HK-2 (cell line): ENCODE measurements around the gene SLC22A6.
"Not testable (repeated sequence)": the region's sequence is repeated elsewhere in the genome, so short reads cannot be mapped to it uniquely, and the experiment has no call there.

Source experiments
- DNase-seq: peaks from one replicate; pipeline ENCODE4 v3.0.0-alpha.2; 2018; ENCODE audit not compliant: unreplicated experiment

Gene SLC22A6

GRCh38 chr11:62985041-62985750 is 429 bp upstream of the SLC22A6 start:
- DNase-seq: no peak

GRCh38 chr11:62983536-62984199 is 1.1 kb downstream of the SLC22A6 start:
- DNase-seq: no peak

- DNase-seq: no peak
Measured at GRCh38 chr11:62981743-62982142, 3.0 kb downstream of the SLC22A6 start.

DNA sequence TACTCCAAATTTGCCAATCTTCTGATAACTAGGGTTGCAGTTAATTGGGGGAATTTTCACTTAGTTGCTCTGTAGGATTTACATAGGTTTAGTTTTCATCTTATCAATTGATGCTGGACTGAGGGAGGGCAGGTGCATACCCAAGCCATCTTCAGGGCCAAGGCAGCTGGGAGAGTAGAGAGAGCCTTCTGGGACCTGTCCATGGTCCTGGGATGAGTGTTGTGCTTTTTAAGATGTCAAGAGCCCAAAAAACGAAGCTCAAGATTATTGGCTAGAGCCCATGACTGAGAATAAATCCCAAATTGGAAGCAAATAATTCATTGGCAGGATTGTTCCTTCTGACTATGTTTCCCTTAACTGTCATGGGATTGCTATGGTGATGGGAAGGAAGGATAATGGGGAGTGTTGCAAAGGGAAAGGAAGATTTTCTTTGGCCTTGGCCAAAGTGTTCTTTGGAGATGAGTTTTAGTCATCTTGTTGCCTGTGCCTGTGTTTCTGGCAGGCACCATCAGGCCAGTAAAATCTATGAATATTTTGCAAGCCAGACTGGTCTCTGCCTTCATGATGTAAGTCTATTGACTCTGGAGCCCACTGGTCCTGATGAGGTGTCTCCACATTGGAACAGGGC is 4.5 kb downstream of the SLC22A6 start:
- DNase-seq: no peak

DNA sequence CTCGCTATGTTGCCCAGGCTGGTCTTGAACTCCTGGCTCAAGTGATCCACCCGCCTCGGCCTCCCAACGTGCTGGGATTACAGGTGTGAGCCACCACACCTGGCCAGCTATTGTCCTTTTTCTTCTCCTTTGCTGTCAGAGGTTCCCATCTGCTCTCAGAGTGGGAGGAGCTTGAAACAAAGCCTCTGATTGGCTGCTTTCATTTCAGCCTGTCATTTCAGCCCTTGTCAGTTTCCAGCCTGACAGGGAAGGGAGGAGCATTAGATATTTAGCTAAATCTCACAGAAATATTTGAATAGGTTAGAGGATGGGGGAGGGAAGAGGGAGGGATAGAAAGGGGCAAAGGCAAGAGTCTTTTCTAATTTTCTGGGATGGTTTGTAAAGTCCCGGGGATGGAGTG is 8.7 kb downstream of the SLC22A6 start:
- DNase-seq: no peak

DNA sequence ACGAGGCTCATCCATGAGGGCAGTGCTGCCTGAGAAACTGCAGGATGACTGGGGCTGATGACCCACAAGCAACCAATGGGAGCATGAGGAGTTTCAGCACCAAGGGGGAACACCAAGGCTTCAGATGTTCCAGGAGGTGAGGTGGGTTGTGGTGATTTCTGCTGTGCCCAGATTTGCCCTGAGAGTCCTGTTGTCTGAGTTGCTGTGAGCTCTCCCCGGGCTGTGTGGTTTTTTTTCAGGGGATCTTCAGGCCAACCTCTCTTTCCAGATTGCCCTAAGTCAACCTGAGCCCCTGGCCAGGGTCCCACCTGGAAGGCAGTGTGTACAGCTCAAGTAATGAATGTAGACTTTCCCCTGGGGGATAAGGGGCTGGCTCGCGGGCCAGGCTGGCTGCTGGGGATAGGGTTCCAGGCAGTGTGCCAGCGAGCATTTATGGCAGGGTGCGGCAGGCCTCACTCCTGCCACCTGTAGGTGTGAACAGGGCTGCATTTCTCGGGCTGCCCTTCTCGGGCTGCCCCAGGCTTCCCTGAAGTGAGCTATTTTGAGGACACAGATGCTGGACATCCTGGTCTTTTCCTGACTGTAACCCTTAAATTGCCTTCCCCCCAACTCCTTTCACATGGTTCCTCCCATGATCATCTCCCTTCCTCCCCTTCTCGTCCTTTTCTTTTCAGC is 9.8 kb downstream of the SLC22A6 start:
- no peak for DNase-seq

DNA sequence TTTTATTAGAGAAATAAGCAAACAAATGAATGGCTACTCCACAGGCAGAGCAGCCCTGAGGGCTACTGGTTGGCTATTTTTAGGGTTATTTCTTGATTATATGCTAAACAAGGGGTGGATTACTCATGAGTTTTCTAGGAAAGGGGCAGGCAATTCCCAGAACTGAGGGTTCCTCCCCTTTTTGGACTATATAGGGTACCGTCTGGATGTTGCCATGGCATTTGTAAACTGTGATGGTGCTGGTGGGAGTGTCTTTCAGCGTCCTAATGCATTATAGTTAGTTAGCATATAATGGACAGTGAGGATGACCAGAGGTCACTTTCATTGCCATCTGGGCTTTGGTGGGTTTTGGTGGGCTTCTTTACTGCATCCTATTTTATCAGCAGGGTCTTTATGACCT is 19.2 kb downstream of the SLC22A6 start:
- no peak for DNase-seq

DNA sequence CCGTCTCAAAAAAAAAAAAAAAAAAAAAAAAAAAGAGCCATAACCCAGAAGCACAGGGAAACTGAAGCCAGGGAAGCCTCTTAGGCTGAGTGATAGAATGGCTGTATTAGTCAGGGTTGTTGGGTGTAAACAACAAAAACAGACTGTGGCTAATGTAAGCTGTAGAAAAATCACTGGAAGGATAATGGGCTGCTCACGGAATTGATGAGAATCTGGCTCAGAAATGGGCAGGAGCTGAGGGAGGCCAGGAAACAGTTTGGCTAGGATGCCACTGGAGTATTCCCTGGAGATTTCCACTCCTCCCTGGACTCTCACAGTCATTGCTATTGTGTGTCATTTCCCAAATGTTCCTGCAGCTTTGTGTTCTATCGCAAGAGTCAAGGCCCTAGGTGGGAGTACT is 22.4 kb downstream of the SLC22A6 start:
- no peak for DNase-seq

GRCh38 chr11:62961017-62961570 is 23.7 kb downstream of the SLC22A6 start:
- DNase-seq: no peak

DNA sequence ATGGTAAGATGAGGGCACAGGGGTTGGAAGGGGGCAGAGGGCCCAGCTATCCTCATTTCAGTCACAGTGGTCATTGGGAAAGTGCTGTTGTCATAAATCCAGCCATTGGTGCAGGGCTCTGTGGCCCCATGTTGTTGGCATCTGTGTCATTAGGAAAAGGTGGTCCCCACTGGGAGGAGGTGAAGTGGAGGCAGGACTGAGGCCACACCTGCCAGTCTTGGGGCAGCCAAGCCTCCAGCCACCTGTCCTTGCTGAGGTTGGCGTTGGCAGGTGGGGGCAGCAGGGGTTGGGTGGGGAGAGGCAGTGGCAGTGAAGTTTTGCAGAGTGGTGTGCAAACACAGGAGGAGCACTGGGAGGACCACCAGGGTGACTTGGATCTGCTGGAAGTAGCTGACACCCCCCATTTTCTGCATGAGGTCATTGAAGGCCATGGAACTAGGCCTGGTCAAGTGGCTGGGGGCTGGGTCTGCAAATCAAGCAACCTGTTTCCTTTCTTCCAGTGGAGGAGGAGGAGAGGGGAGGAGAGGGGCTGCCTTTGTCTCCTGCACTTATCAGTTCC is 25.3 kb downstream of the SLC22A6 start:
- no peak for DNase-seq

DNA sequence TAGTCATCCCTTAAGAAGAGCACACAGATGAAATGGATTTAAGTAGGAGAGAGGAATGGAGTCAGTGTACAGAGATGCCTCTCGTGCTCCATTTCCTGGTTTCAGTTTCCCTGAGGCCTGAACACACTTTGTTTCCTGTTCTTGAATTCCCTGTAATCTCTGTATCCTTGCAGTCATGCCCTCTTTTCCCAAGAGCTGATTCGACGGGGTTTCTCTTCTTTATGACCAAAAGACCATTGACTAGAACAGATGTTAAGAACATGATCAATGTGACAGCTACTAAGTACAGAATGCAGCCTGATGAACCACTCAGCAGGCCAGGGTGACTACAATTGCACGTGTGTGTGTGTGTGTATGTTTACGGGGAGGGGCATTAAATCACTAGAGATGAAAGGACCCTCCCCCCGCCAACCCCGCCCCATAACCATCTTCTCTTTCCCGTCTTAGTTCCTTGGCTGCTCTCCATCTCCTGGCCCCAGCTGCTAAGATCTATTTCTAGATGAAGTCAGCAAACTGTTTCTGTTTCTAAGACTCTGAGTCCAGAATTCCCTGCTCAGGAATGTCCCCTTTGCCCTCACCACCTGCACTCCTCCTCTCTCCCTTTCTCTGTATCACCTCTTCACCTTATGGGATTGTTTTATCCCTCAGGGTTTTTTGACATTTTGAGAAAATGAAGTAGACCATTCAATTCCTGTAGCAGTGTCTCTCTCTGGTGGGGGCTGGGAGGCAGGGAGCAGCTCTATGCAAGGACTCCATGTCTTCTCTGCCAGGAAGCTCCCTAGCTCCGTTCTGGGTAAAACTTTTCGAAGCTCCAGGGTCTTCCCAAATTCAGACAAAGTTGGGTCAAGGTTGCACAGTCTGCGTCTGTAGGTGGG is 26.0 kb downstream of the SLC22A6 start:
- DNase-seq: no peak

- DNase-seq: no peak
Measured at GRCh38 chr11:62957147-62957546, 27.6 kb downstream of the SLC22A6 start.

DNA sequence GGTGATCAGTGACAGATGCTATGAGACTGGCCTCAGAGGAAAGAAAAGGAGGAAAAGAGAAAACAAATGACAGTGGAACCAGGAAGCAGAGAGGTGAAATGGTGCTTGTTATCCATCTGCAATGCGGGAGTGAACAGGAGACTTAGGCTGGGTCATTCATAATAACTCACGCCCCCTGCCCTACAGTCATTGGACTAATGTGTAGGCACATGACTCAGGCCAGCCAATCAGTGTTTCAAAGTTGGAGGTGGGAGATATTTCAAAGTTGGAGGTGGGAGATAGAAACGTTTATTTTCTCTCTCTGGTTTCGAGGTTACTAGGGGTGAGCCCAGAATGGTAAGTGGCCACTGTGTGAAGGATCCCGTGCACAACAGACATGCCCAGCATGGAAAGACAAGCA is 30.3 kb downstream of the SLC22A6 start:
- DNase-seq: no peak

- DNase-seq: no peak
Measured at GRCh38 chr11:62953811-62954210, 31.0 kb downstream of the SLC22A6 start.

GRCh38 chr11:62948765-62949320 is 35.9 kb downstream of the SLC22A6 start:
- no peak for DNase-seq

- not testable (repeated sequence) for DNase-seq
Measured at GRCh38 chr11:62945538-62945937, 39.2 kb downstream of the SLC22A6 start.

- DNase-seq: not testable (repeated sequence)
Measured at GRCh38 chr11:62937528-62937927, 47.2 kb downstream of the SLC22A6 start.

DNA sequence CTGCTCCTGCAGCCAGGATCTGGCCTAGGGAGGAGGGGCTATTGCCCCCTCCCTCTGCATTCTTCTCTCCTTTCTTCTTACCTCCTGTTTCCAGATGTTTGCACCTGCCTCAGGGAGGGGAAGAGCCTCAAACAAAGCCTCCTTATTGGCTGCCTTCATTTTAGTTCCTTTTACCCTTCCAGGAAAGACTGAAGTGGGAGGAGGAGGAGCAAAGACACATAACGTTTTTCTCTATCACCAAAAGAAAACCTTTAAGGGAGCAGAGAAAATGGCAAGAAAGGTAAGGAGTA is 50.3 kb downstream of the SLC22A6 start:
- no peak for DNase-seq

DNA sequence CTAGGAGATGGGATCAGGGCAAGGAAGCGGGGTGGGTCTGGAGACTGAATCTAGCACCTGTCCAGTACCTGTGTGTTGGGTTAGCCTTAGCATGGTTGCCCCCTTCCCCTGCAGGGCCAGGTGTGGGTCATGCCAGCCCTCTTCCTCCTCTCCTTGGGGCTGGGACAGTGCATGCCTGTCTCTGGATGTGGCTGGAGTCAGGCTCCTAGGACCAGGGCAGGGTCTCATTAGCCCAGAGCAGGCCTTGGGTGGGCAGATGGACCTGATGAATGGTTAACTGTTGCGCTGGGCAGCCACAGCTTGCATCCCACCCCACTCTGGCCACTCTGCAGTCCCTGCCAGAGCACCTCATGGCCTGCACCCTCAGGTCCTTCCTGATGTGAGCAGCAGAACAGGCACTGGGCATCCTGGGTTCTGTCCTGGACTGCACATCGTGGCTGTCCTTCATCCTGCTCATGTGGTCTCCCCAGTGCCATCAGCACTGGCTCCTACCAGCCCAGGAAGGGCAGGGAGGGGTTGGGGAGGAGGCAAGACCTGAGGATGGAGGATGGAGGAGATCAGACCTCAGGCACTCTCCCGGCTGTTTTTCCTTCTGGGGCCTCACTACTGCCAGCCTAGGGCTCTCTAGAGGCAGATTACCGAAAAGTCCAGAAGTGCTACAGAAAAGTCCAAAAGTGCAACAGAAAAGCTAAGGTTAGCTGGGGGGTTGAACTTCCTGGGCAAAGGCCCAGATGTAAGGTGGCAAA is 50.8 kb downstream of the SLC22A6 start:
- DNase-seq: no peak

DNA sequence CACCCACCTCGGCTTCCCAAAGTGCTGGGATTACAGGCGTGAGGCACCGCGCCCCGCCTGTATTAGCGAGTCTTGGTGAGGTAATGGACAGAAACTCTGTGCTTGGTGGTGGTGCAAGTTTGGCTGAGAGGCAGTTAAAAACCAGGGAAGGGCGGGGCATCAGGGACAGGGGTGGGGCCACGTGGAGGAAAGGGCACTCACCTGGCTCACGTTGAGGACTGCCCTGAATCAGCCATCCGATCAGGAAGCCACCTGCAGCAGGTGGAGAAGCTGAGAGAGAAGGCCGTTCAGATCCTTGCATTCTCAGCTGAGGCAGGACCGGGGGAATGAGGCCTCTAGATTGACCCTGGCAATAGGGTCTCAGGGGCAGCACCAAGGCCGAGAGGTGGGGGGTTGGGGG is 51.5 kb downstream of the SLC22A6 start:
- no peak for DNase-seq
